Measurements from ENCODE around the gene MSH2. TPM values are rescaled to one million over a fixed set of nuclear protein-coding genes. Genes with fewer than 3 reads are reported as not detected.

Gene MSH2
- total RNA-seq = 9.6 and 11.5 TPM in 2 replicates

DNA sequence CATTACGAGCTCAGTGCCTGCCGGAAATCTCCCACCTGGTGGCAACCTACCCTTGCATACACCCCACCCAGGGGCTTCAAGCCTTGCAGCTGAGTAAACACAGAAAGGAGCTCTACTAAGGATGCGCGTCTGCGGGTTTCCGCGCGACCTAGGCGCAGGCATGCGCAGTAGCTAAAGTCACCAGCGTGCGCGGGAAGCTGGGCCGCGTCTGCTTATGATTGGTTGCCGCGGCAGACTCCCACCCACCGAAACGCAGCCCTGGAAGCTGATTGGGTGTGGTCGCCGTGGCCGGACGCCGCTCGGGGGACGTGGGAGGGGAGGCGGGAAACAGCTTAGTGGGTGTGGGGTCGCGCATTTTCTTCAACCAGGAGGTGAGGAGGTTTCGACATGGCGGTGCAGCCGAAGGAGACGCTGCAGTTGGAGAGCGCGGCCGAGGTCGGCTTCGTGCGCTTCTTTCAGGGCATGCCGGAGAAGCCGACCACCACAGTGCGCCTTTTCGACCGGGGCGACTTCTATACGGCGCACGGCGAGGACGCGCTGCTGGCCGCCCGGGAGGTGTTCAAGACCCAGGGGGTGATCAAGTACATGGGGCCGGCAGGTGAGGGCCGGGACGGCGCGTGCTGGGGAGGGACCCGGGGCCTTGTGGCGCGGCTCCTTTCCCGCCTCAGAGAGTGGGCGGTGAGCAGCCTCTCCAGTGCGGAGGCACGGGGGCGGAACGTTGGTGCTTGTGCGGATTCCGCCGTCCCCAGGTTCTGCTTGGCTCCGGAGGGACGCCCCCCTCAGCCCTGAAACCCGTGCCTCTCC, at the start of gene MSH2:
TSS of gene MSH2 (plus strand) at position 352 of the 804 bp plus-strand sequence. CDS start at position 388, 36 bp downstream.

Other genes with a start within 250 kb of the MSH2 start
- not detected in 2 replicates for gene STPG4, start 247.8 kb upstream of the MSH2 start, total RNA-seq
- 501 and 507 TPM in 2 replicates for gene CALM2, start 226.6 kb upstream of the MSH2 start, total RNA-seq
- gene EPCAM, start 33.8 kb upstream of the MSH2 start, total RNA-seq = not detected in 2 replicates
- not detected in 2 replicates for gene KCNK12, start 167.8 kb downstream of the MSH2 start, total RNA-seq

All from cardiac atrium fibroblast (primary cell).